Spleen (tissue), 11 donors: ENCODE measurements around the gene ATP2B1. TPM values are rescaled to one million over a fixed set of nuclear protein-coding genes. Genes with fewer than 3 reads are reported as not detected.

Source experiments
- DNase-seq: peaks from one replicate; pipeline ENCODE4 v3.0.0-alpha.2; 2020
- H3K27ac ChIP-seq, 8 donors: fragments of 200-600 bp; sonication (generic) in 7 of 8; 1 replicate in 4 of 8; 2 replicates in 4 of 8; pipeline versions ENCODE4 v1.5.0 to v1.8.0; 2016 to 2021; ENCODE audit warnings: inconsistent platforms in 4 of 8, mild to moderate bottlenecking in 4 of 8, moderate library complexity in 1 of 8
- H3K27me3 ChIP-seq, 7 donors: fragments of 200-600 bp; sonication (generic) in 6 of 7; replicated peaks in 1 of 7; 1 replicate in 4 of 7; 2 replicates in 3 of 7; pipeline versions ENCODE4 v1.5.0 to v1.8.0; 2016 to 2021; ENCODE audit warnings: inconsistent platforms in 3 of 7, mild to moderate bottlenecking in 1 of 7
- H3K36me3 ChIP-seq, 6 donors: fragments of 200-600 bp; sonication (generic) in 5 of 6; 1 replicate in 4 of 6; 2 replicates in 2 of 6; pipeline versions ENCODE4 v1.5.0 to v1.8.0; 2016 to 2021; ENCODE audit warnings: inconsistent platforms in 2 of 6
- H3K4me1 ChIP-seq, 6 donors: fragments of 200-600 bp; sonication (generic) in 5 of 6; 1 replicate in 3 of 6; 2 replicates in 3 of 6; pipeline versions ENCODE4 v1.5.0 to v1.8.0; 2016 to 2021; ENCODE audit warnings: inconsistent platforms in 3 of 6
- H3K4me3 ChIP-seq, 8 donors: fragments of 200-600 bp; sonication (generic) in 7 of 8; 1 replicate in 4 of 8; 2 replicates in 4 of 8; pipeline versions ENCODE4 v1.5.0 to v1.8.0; 2016 to 2021; ENCODE audit warnings: inconsistent platforms in 4 of 8, mild to moderate bottlenecking in 4 of 8, moderate library complexity in 2 of 8
- H3K9me3 ChIP-seq, 8 donors: fragments of 200-600 bp; sonication (generic) in 7 of 8; 1 replicate in 4 of 8; 2 replicates in 4 of 8; pipeline versions ENCODE4 v1.5.0 to v1.8.0; 2016 to 2021; ENCODE audit warnings: inconsistent platforms in 4 of 8
- CTCF ChIP-seq, 11 experiments: fragments of 200-600 bp in 7 of 11; fragments of 450-650 bp in 4 of 11; sonication (generic) in 4 of 11; IDR thresholded peaks in 8 of 11; conservative IDR thresholded peaks in 3 of 11; 1 replicate in 7 of 11; 2 replicates in 4 of 11; pipeline versions ENCODE4 v1.4.0 to v1.8.0; 2016 to 2021; ENCODE audit warnings: antibody characterized with exemption in 11 of 11, inconsistent platforms in 4 of 11, mild to moderate bottlenecking in 1 of 11
- POLR2A ChIP-seq, 3 donors: fragments of 450-650 bp; IDR thresholded peaks; one replicate each; pipeline ENCODE4 v1.5.1; 2017; ENCODE audit warnings: antibody characterized with exemption in 3 of 3, mild to moderate bottlenecking in 1 of 3
- POLR2AphosphoS5 ChIP-seq, 3 donors: sonication (generic); formaldehyde crosslinking; IDR thresholded peaks; one replicate each; pipeline ENCODE4 v1.5.1; 2017; ENCODE audit warnings: antibody characterized with exemption in 3 of 3
- WGBS, 5 donors: extraction: QIAGEN DNeasy Blood & Tissue Kit in 3 of 5; methylation state at CpG; one replicate each; pipeline versions ENCODE4 v1.1.5 to v1.1.7; 2013 to 2018; 5-methylcytosine and 5-hydroxymethylcytosine counted together
- intact Hi-C: fragments of 100-400 bp; cut with DNase I; formaldehyde crosslinking; loops from one replicate; pipeline ENCODE4 v1.15.0; 2023; ENCODE audit warnings: low total_unique reads
- polyA plus RNA-seq, 3 donors: library from polyadenylated mRNA; stranded (reverse); fragments of 200-250 nt; gene quantifications; one replicate each; pipeline ENCODE4 v1.2.1, GENCODE V29; 2013
- total RNA-seq, 7 donors: library from RNA; depleted of rRNA in 3 of 7; stranded (reverse); fragments of >200 nt in 3 of 7; fragmentation: NEBNext Ultra II Directional in 4 of 7; extraction: Animal tissue kit (Norgen Biotek cat#: 25700) in 4 of 7; gene quantifications; one replicate each; pipeline versions ENCODE4 v1.1.0 to v1.2.1, GENCODE V29; 2016 to 2021
- donor health status: healthy with polysubstance abuse.
- donor health status: DM: no; HTN: no; CAD: no; lungs with moderate emphysema.
- donor health status: DM: no; HTN: no; CAD: no.
- donor health status: Bipolar disorder and iron deficiency.
- donor health status: healthy.
- donor health status: DM: no; HTN: no; CAD: no.
- donor health status: DM: yes; HTN: yes; CAD: no.

Gene ATP2B1
- total and polyA plus RNA-seq, 10 donors: 13.2 to 130 (median 75.6) TPM

DNA sequence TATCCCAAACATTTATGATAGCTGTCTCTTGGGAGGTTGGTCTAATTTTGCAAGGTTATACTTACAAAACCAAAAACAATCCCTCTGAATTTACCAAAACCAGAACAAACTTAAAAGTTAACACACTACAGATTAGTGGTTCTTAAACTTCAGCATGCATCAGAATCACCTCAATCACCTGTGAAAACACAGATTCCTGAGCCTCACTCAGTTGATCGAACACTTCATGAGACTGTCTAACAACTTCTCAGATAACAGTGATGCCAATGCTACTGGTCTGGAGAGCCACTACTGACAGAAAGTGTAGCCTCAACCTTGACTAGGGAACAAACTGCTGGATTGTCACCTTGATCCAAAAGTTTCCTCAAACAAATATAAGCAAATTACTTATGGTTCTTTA is 44.2 kb downstream of the ATP2B1 start:
- Histone ChIP-seq H3K4me1 (peaks cover 14 to 93% (median 59%) of the 10 kb centered on the region in 6 donors), H3K27me3 (no peaks in the 10 kb centered on the region), H3K9me3 (no peaks in the 10 kb centered on the region), H3K4me3 (no peak overlapping the region), H3K27ac (peak overlapping the region in 2 of 8 donors; percentile 14 to 21), H3K36me3 (no peaks in the 10 kb centered on the region)
- intact Hi-C loops: no loop called here
- TF ChIP-seq POLR2AphosphoS5 (IDR thresholded peaks at IDR 0.05) (no peak), POLR2A (IDR thresholded peaks at IDR 0.05) (no peak), CTCF (IDR thresholded peaks at IDR 0.05 in 8 of 11, conservative IDR thresholded peaks at IDR 0.05 in 3 of 11) (no peak)
- no peak for DNase-seq
- WGBS, 5 donors: 88 to 100% (median 95%) methylated on average over 1 of the region's 1 CpG

- WGBS, 5 donors: 31 to 36% (median 34%) methylated on average over 4 of the region's 4 CpGs
- DNase-seq: no peak
- H3K27me3 ChIP-seq: no peaks in the 10 kb centered on the region
- no peak overlapping the region for H3K4me3 ChIP-seq
- no peak for TF ChIP-seq POLR2AphosphoS5 (IDR thresholded peaks at IDR 0.05)
- no peak for TF ChIP-seq CTCF (IDR thresholded peaks at IDR 0.05 in 8 of 11, conservative IDR thresholded peaks at IDR 0.05 in 3 of 11)
- no peak for TF ChIP-seq POLR2A (IDR thresholded peaks at IDR 0.05)
- H3K27ac ChIP-seq: peak overlapping the region in 3 of 8 donors; percentile 14 to 22 (median 21)
- no peaks in the 10 kb centered on the region for H3K36me3 ChIP-seq
- peaks cover 14 to 93% (median 57%) of the 10 kb centered on the region in 6 donors for H3K4me1 ChIP-seq
- intact Hi-C loops: no loop called here
- no peaks in the 10 kb centered on the region for H3K9me3 ChIP-seq
Observed at GRCh38 chr12:89663577-89664357, 44.9 kb downstream of the ATP2B1 start.

- H3K9me3 ChIP-seq: no peaks in the 10 kb centered on the region
- no peak overlapping the region for H3K4me3 ChIP-seq
- no peaks in the 10 kb centered on the region for H3K27me3 ChIP-seq
- peak overlapping the region in 1 of 8 donors; percentile 1 for H3K27ac ChIP-seq
- TF ChIP-seq POLR2A (IDR thresholded peaks at IDR 0.05) (no peak), POLR2AphosphoS5 (IDR thresholded peaks at IDR 0.05) (no peak), CTCF (IDR thresholded peaks at IDR 0.05 in 8 of 11, conservative IDR thresholded peaks at IDR 0.05 in 3 of 11) (no peak)
- no peaks in the 10 kb centered on the region for H3K36me3 ChIP-seq
- H3K4me1 ChIP-seq: peaks cover 14 to 94% (median 60%) of the 10 kb centered on the region in 6 donors
- intact Hi-C loops: no loop called here
- DNase-seq: no peak
Observed at GRCh38 chr12:89662623-89663022, 46.0 kb downstream of the ATP2B1 start.

DNA sequence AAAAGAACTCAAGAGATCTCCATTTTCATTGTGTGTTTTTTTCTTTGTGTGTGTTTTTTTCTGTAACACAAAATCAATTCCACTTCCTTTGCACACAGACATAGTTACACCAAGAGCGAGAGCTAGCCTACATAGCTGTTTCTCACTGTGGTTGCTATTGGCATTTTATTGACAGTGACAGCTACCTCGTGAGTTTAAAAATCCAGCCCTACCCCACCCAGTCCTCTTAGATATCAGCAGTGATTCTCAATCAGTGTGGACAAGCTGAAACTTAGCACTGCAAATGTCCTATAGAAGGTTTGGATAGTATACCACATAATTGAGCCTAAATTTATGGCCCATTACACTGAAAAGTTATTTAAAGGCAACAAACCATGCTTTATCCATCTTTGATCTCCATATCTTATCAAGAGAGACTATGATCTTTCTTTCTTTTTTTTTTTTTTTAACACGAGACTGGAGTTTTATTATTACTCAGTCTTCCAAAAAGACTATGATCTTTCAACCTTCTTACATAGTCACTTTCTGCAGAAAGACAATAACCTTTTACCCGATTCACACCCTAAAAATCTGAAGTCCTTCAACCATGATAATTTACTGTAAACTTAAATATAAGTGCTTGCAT is 46.8 kb downstream of the ATP2B1 start:
- intact Hi-C loops: no loop called here
- H3K27ac ChIP-seq: no peak overlapping the region
- no peak for TF ChIP-seq CTCF (IDR thresholded peaks at IDR 0.05 in 8 of 11, conservative IDR thresholded peaks at IDR 0.05 in 3 of 11)
- TF ChIP-seq POLR2A (IDR thresholded peaks at IDR 0.05): no peak
- DNase-seq: no peak
- peaks cover 16 to 95% (median 65%) of the 10 kb centered on the region in 6 donors for H3K4me1 ChIP-seq
- H3K4me3 ChIP-seq: no peak overlapping the region
- H3K27me3 ChIP-seq: no peaks in the 10 kb centered on the region
- H3K36me3 ChIP-seq: no peaks in the 10 kb centered on the region
- no peaks in the 10 kb centered on the region for H3K9me3 ChIP-seq
- 55 to 72% (median 69%) methylated on average over 4 of the region's 4 CpGs for WGBS, 5 donors
